GM12878 (cell line): ENCODE data around the gene RXFP3. TPM values are rescaled to one million over a fixed set of nuclear protein-coding genes. Genes with fewer than 3 reads are reported as not detected.

ENCODE experiments used
- ATAC-seq: fragments of 200-7000 bp; cut with Tn5 transposase; 3 replicates; pipeline ENCODE4 v1.9.1; 2020; ENCODE audit warnings: mild to moderate bottlenecking, moderate library complexity
- BruUV-seq: library from RNA; stranded (reverse); fragments of 400-500 nt; replicated peaks from 2 replicates; lab custom pipeline; 2021; lab: Mats Ljungman, UMichigan
- CTCF ChIA-PET: fragments of 300-600 bp; sonication (Branson Sonifier 250); formaldehyde crosslinking; extraction: SDS; loops from one replicate; lab custom pipeline; 2021; ENCODE audit warnings: inconsistent platforms; lab: Yijun Ruan, JAX
- POLR2A ChIA-PET: fragments of 350-600 bp; formaldehyde crosslinking; extraction: SDS; loops from one replicate; lab custom pipeline; 2021; ENCODE audit warnings: inconsistent platforms; lab: Charles Lee
- RAD21 ChIA-PET: fragments of 300-600 bp; sonication (Branson Sonifier 250); formaldehyde crosslinking; loops from one replicate; lab custom pipeline; 2023; ENCODE audit warnings: antibody characterized with exemption; ENCODE audit not compliant: unreplicated experiment; lab: Charles Lee
- SMC1A ChIA-PET: fragments of 300-600 bp; sonication (Branson Sonifier 250); formaldehyde crosslinking; loops from one replicate; lab custom pipeline; 2023; ENCODE audit not compliant: unreplicated experiment, uncharacterized antibody; lab: Charles Lee
- DNase-seq: peaks from one replicate; pipeline ENCODE4 v3.0.0-alpha.2; 2011; ENCODE audit warnings: low read depth, low spot score
- FAIRE-seq: peaks from 3 replicates; lab custom pipeline; 2011; peaks lifted over from hg19 to GRCh38; lab: Jason Lieb, UNC
- H2AFZ ChIP-seq: 2 replicates; pipeline ENCODE4 v1.6.0; 2011; ENCODE audit warnings: low read depth, low read length, control low read depth; ENCODE audit not compliant: control insufficient read depth
- H3K27ac ChIP-seq: 2 replicates; pipeline ENCODE4 v1.5.1; 2011; ENCODE audit warnings: control low read depth; ENCODE audit not compliant: control insufficient read depth, insufficient read depth
- H3K27me3 ChIP-seq, 2 experiments: replicated peaks in 1 of 2; 2 replicates each; pipeline versions ENCODE4 v1.6.0 to v1.6.1; 2011; ENCODE audit warnings: low read length in 1 of 2; ENCODE audit not compliant: control insufficient read depth in 2 of 2, insufficient read depth in 2 of 2
- H3K36me3 ChIP-seq, 2 experiments: 2 replicates each; pipeline ENCODE4 v1.5.1; 2011; ENCODE audit warnings: low read length in 1 of 2; ENCODE audit not compliant: control insufficient read depth in 2 of 2, insufficient read depth in 2 of 2
- H3K4me1 ChIP-seq: 2 replicates; pipeline ENCODE4 v1.6.1; 2011; ENCODE audit warnings: mild to moderate bottlenecking, low read length, moderate library complexity, mixed read lengths; ENCODE audit not compliant: control insufficient read depth, insufficient read depth
- H3K4me2 ChIP-seq: 2 replicates; pipeline ENCODE4 v1.6.0; 2011; ENCODE audit warnings: control low read depth; ENCODE audit not compliant: control insufficient read depth, insufficient read depth
- H3K4me3 ChIP-seq: fragments of 200-600 bp; sonication (generic); 2 replicates; pipeline ENCODE4 v1.5.1; 2016
- H3K79me2 ChIP-seq: 2 replicates; pipeline ENCODE4 v1.6.0; 2011; ENCODE audit warnings: low read length; ENCODE audit not compliant: control insufficient read depth, insufficient read depth
- H3K9ac ChIP-seq: 2 replicates; pipeline ENCODE4 v1.8.0; 2011; ENCODE audit warnings: low read length, control low read depth, mixed read lengths; ENCODE audit not compliant: control insufficient read depth, insufficient read depth
- H3K9me3 ChIP-seq: replicated peaks from 3 replicates; pipeline ENCODE4 v1.5.1; 2011; ENCODE audit warnings: mild to moderate bottlenecking, low read length; ENCODE audit not compliant: control insufficient read depth, insufficient read depth
- H4K20me1 ChIP-seq: 2 replicates; pipeline ENCODE4 v1.6.0; 2011; ENCODE audit not compliant: control insufficient read depth, insufficient read depth
- ATF2 ChIP-seq: IDR thresholded peaks from 2 replicates; pipeline ENCODE4 v1.6.1; 2012; ENCODE audit warnings: low read length, inconsistent platforms
- BHLHE40 ChIP-seq, 2 experiments: fragments of 450-650 bp in 1 of 2; IDR thresholded peaks; 2 replicates each; pipeline ENCODE4 v1.6.1; 2011 to 2017; ENCODE audit warnings: low read depth in 2 of 2, borderline replicate concordance in 1 of 2, improper control_type of control experiment in 1 of 2, low read length in 1 of 2, mild to moderate bottlenecking in 1 of 2
- CEBPZ ChIP-seq: fragments of 150-350 bp; IDR thresholded peaks from 2 replicates; pipeline ENCODE4 v1.6.1; 2016; ENCODE audit warnings: low read depth, low read length
- EED ChIP-seq: sonication (generic); IDR thresholded peaks from 2 replicates; pipeline ENCODE4 v1.6.1; 2016; ENCODE audit warnings: antibody characterized with exemption, low read depth
- GABPA ChIP-seq: IDR thresholded peaks from 2 replicates; pipeline ENCODE4 v1.6.1; 2014; ENCODE audit warnings: antibody characterized with exemption, low read depth, mild to moderate bottlenecking, inconsistent platforms
- IKZF1 ChIP-seq: fragments of 450-650 bp; conservative IDR thresholded peaks from 2 replicates; pipeline ENCODE4 v1.6.1; 2017; ENCODE audit warnings: antibody characterized with exemption, mild to moderate bottlenecking
- IRF3 ChIP-seq: fragments of 450-650 bp; IDR thresholded peaks from 2 replicates; pipeline ENCODE4 v1.6.1; 2014; ENCODE audit warnings: mild to moderate bottlenecking
- MXI1 ChIP-seq: fragments of 150-350 bp; IDR thresholded peaks from 2 replicates; pipeline ENCODE4 v1.6.1; 2011; ENCODE audit warnings: low read depth, mild to moderate bottlenecking, inconsistent platforms, low read length, improper control_type of control experiment
- MYC ChIP-seq: IDR thresholded peaks from 2 replicates; pipeline ENCODE4 v1.6.1; 2011; ENCODE audit warnings: mild to moderate bottlenecking, low read length, moderate library complexity, inconsistent platforms; ENCODE audit not compliant: insufficient read depth, insufficient replicate concordance, insufficient read length, severe bottlenecking
- PML ChIP-seq: IDR thresholded peaks from 2 replicates; pipeline ENCODE4 v1.6.1; 2012; ENCODE audit warnings: low read length, inconsistent platforms
- RUNX3 ChIP-seq: IDR thresholded peaks from 2 replicates; pipeline ENCODE4 v1.6.1; 2012; ENCODE audit warnings: low read length, inconsistent platforms
- SIN3A ChIP-seq: IDR thresholded peaks from 2 replicates; pipeline ENCODE4 v1.6.1; 2012; ENCODE audit warnings: low read depth, low read length, improper control_type of control experiment
- SREBF2 ChIP-seq: IDR thresholded peaks from 2 replicates; pipeline ENCODE4 v1.6.1; 2012; ENCODE audit warnings: mild to moderate bottlenecking, low read length
- ZNF622 ChIP-seq: fragments of 450-650 bp; IDR thresholded peaks from 2 replicates; pipeline ENCODE4 v1.6.1; 2017; ENCODE audit warnings: mild to moderate bottlenecking, inconsistent platforms
- ZNF687 ChIP-seq: fragments of 450-650 bp; IDR thresholded peaks from 2 replicates; pipeline ENCODE4 v1.6.1; 2017; ENCODE audit warnings: mild to moderate bottlenecking, moderate library complexity
- ZZZ3 ChIP-seq: IDR thresholded peaks from 2 replicates; pipeline ENCODE4 v1.6.1; 2011; ENCODE audit warnings: low read depth; ENCODE audit not compliant: control insufficient read depth, insufficient read length
- WGBS: methylation state at CpG from one replicate; pipeline ENCODE4 v1.1.6; 2016; ENCODE audit warnings: low lambda C conversion rate; ENCODE audit not compliant: insufficient replicate concordance, insufficient coverage; ENCODE audit errors: missing lambda C conversion rate; 5-methylcytosine and 5-hydroxymethylcytosine counted together
- in situ Hi-C: fragments of 300-500 bp; cut with MboI; formaldehyde crosslinking; loops from 9 replicates; pipeline ENCODE4 v1.14.3; 2018; ENCODE audit warnings: mixed read lengths
- intact Hi-C: fragments of 100-400 bp; cut with micrococcal nuclease; formaldehyde crosslinking; loops from one replicate; pipeline ENCODE4 v1.14.2; 2022; ENCODE audit not compliant: unreplicated experiment
- polyA plus RNA-seq, 11 experiments: library from polyadenylated mRNA; depleted of rRNA in 4 of 11; unstranded in 6 of 11; stranded (reverse) in 5 of 11; fragments of >200 nt; fragmentation: Nextera tagmentation in 4 of 11; fragmentation: Illumina TruSeq in 1 of 11; extraction: Ambion mirVana in 4 of 11; extraction: Trizol in 1 of 11; gene quantifications; 1 replicate in 1 of 11; 2 replicates in 10 of 11; pipeline versions ENCODE4 v1.2.1 to v1.2.3, GENCODE V29; 2011 to 2016; ENCODE audit warnings: inconsistent platforms in 2 of 11, missing spikeins in 2 of 11, low read depth in 1 of 11
- total RNA-seq, 4 experiments: library from RNA; depleted of rRNA in 3 of 4; stranded (reverse); fragments of >200 nt in 3 of 4; fragmentation: Illumina TruSeq in 1 of 4; extraction: Trizol in 1 of 4; gene quantifications; 2 replicates each; pipeline versions ENCODE4 v1.2.1 to v1.2.3, GENCODE V29; 2013 to 2021

RXFP3 gene
- total and polyA plus RNA-seq, 10 of the 15 experiments (the other 5 are each of a cell fraction or from before 2014, with no cell fraction given): 0.03 to 0.06 TPM; not detected in 8

GRCh38 chr5:33905381-33905780, 30.8 kb upstream of the RXFP3 start:
- H3K4me2 ChIP-seq: no peak overlapping the region
- RAD21 ChIA-PET: interaction anchor here (1.0 kb wide), 1 partner anchor 29 kb away, joined by 3 read pairs; no protein-coding TSS in a partner anchor
- in situ Hi-C loops: no loop called here
- no peak for TF ChIP-seq ATF2
- TF ChIP-seq EED: no peak
- TF ChIP-seq ZNF687: no peak
- TF ChIP-seq CEBPZ: no peak
- no peak for TF ChIP-seq GABPA
- TF ChIP-seq PML: no peak
- TF ChIP-seq ZZZ3: no peak
- TF ChIP-seq IKZF1: no peak
- TF ChIP-seq SREBF2: no peak
- no peak for TF ChIP-seq SIN3A
- no peak for TF ChIP-seq RUNX3
- no peak for TF ChIP-seq MYC
- no peak for TF ChIP-seq MXI1
- TF ChIP-seq ZNF622: no peak
- TF ChIP-seq IRF3: no peak
- no peak for TF ChIP-seq BHLHE40 (IDR thresholded peaks at IDR 0.05; ENCODE audit: borderline replicate concordance in 1 of 2, low read depth in 2 of 2, low read length in 1 of 2)

More at GRCh38 chr5:33905381-33905780, 30.8 kb upstream of the RXFP3 start:
- SMC1A ChIA-PET: no interaction called here
- Histone ChIP-seq H3K9me3 (peaks cover 2% of the 10 kb centered on the region; the same call in 2 of the 3 replicates), H3K27me3 (no peaks in the 10 kb centered on the region), H3K4me1 (no peaks in the 10 kb centered on the region), H3K4me3 (no peak overlapping the region), H3K27ac (no peak overlapping the region), H4K20me1 (no peaks in the 10 kb centered on the region), H3K9ac (no peak overlapping the region), H3K79me2 (no peaks in the 10 kb centered on the region), H3K36me3 (no peaks in the 10 kb centered on the region), H2AFZ (no peak overlapping the region)
- BruUV-seq: no TSS peak
- POLR2A ChIA-PET: no interaction called here
- WGBS: 100% methylated on average over 1 of the region's 1 CpG
- DNase-seq (no peak), FAIRE-seq (no peak), ATAC-seq (no peak)
- CTCF ChIA-PET: interaction anchor here (0.6 kb wide), 1 partner anchor 1043 kb away, joined by 3 read pairs; no protein-coding TSS in a partner anchor
- intact Hi-C loops: no loop called here
